Measurements from ENCODE around the gene DTX3L.
A peak's percentile ranks its signal among the peaks of the same experiment; 100 is the strongest.

Gene DTX3L

GRCh38 chr3:122608916-122609315 is 44.8 kb downstream of the DTX3L start:
- DNase-seq, result no peak

DNA sequence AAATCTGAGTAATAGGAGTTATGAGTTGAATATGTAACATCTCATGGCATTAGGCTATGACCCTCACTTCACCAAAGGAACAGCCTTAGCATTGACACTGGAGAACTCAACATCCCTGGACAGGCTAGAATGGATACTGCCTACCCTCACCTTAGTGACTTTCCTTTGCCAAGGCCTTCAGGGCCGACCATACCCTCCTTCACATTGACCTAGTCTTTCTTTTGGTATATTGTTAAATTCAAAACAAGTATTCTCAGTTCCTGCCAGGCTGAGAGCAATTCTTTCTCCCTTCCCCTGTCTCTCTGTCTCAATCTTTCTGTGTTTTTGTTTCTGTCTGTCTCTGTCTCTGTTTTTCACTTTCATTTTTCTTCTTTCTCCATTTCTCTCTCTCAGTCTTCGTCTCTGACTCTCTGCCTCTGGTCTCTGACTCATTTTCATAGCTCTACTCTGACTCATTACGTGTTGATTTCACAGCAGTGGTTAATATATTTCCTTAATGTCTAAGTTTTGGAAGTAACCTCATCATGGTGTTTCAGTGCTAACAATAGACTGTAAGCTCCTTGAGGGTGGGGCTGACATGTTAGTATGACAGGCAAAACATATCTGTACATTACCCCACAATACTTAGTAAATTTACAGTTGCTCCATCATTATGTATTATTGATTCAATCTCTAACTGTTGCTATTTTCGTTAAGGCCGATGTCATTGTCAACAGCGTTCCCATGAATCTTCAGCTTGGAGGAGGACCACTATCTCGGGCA is 45.8 kb downstream of the DTX3L start:
- peak; percentile 94 for DNase-seq

- no peak for DNase-seq
These were observed 48.6 kb downstream of the DTX3L start for GRCh38 chr3:122612696-122613095.

DNA sequence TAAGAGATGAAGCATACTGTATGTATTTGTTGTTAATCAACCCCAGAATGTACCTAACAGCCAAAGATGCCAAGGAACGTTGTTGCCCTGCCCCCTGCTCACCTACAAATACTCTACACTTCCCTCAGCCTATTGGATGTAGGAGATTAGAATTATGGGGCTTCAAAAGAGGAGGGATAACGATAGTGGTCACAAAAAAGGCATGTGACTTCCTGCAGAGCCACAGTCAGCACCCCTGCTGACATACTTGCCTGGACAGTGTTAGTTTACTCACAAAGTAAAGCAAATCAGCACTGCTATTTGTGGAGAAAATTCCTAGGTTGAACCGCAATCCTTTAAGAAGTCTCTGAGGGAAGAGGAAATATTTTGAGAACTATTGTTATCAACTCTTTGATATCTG is 51.2 kb downstream of the DTX3L start:
- DNase-seq, result no peak

GRCh38 chr3:122618614-122619013 is 54.5 kb downstream of the DTX3L start:
- DNase-seq, result no peak

- no peak for DNase-seq
These were observed 54.9 kb downstream of the DTX3L start for GRCh38 chr3:122619040-122619439.

DNA sequence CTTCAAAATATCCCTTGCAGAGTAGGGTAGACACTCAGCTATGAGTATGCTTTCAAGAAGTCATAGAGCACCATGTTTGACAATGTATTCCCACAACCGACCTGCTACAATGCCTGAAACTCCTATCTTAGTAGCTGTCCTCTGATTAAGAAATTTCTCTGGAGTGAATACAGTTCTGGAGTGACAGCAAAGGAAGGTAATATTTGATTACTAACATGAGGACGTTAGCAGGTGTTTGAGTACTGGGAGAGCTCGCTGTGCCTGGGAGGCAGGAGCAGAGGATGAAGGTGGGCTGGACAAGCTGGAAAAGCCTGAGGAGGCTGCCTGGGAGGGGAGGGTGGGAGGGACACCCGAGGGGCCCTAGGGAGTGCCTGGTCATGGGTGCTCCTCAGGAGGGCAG is 56.3 kb downstream of the DTX3L start:
- DNase-seq, result no peak

DNA sequence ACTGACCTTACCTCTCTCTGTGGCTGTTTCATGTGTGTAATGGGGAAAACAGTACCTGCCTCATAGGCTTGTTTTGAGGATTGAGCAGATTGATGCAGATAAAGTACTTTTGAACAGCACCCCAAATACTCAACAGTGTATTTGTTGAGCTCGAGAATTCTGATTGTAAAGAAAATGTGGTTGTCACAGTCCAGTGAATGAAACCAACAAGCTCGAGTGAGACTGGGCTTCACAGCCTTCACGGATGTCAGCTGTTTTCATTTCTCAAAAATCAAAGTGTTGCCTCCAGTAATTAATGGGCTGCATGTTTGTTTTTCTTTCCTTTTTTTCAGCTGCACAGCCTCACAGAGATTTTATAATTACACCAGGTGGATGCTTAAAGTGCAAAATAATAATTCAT is 57.0 kb downstream of the DTX3L start:
- DNase-seq, result no peak

GRCh38 chr3:122623031-122623829 is 59.1 kb downstream of the DTX3L start:
- DNase-seq, result no peak

Data from activated CD4-positive, alpha-beta T cell treated with anti-CD3 and anti-CD28 coated beads, Interleukin-10, Interleukin-2, amounts not matched to agents 100 ng/mL and 50 ng/mL, durations not matched to agents 16 hours and 8 hours (primary cell).